Measurements from ENCODE around the gene SCFD1.
"Not testable (repeated sequence)": the region's sequence is repeated elsewhere in the genome, so short reads cannot be mapped to it uniquely, and the experiment has no call there.

SCFD1 gene

DNA sequence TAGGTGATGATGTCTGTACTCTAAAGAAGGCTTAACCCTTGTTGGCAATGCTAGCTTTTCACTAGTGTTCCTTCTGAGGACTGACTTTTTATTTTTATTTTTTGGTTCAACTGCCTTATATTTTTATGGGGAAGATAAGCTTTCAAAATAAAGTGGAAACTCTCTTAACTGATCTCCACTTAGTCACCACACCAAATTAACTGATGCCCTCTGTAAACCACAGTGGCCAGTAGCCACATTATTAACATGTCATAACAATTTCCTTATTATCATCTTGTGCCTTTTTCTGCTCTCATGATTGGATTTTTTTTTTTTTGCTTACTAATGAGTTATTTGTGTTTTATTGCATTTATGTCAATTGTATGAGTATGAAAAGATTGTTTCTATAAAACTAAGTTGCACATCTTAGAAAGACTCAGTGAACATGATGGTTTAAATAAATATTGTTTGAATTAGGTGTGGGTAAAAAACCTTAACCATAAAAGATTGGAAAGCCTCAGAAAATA lies 56.9 kb downstream of the SCFD1 start:
- no peak for DNase-seq (ENCODE audit: low spot score)

DNA sequence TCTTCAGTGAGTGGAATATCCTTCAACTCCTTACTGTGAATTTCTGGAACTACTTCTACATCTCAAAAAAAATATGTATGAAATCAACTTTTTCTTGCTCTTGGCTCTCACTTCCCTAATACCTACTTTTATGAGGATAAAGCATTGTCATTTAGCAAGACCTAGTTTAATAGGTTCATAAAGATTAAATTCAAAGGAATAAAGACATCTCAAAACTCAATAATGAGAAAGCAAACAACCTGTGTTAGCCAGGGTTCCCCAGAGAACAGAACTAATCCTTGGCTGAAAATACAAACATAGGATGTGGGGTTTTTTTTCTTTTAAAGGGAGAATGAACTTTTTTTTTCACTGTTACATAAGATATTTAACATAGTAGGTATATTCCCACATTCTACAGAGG lies 57.9 kb downstream of the SCFD1 start:
- DNase-seq (ENCODE audit: low spot score) = no peak

GRCh38 chr14:30680776-30681175 lies 58.7 kb downstream of the SCFD1 start:
- DNase-seq (ENCODE audit: low spot score) = not testable (repeated sequence)

GRCh38 chr14:30681752-30682355 lies 59.7 kb downstream of the SCFD1 start:
- peak; percentile 35 for DNase-seq (ENCODE audit: low spot score)

DNA sequence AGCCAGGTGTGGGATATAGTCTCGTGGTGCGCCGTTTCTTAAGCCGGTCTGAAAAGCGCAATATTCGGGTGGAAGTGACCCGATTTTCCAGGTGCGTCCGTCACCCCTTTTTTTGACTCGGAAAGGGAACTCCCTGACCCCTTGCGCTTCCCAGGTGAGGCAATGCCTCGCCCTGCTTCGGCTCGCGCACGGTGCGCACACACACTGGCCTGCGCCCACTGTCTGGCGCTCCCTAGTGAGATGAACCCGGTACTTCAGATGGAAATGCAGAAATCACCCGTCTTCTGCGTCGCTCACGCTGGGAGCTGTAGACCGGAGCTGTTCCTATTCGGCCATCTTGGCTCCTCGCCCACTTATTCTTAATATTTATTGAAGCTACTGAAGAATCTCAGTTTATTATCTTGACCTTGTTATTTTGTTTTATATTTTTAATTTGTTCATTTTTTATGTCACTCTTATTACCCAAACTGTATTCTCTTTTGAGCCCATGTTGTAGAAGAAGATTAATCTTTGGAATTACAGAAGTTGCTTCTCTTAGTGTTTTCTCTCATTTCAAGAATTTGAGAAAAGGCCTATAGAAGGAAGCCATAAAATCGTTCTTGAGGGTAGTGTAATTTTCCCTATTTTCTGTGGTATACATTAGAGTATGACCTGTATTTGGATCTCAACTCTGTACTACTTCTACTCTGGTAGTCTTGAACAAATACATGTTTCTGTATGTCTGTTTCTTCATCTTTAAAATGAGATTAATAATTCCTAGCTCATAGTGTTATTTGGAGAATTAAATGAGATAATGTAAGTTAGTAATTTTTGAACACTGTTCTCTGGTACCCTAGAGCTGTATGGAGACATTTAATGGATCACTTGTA lies 68.6 kb downstream of the SCFD1 start:
- DNase-seq (ENCODE audit: low spot score) = not testable (repeated sequence)

DNA sequence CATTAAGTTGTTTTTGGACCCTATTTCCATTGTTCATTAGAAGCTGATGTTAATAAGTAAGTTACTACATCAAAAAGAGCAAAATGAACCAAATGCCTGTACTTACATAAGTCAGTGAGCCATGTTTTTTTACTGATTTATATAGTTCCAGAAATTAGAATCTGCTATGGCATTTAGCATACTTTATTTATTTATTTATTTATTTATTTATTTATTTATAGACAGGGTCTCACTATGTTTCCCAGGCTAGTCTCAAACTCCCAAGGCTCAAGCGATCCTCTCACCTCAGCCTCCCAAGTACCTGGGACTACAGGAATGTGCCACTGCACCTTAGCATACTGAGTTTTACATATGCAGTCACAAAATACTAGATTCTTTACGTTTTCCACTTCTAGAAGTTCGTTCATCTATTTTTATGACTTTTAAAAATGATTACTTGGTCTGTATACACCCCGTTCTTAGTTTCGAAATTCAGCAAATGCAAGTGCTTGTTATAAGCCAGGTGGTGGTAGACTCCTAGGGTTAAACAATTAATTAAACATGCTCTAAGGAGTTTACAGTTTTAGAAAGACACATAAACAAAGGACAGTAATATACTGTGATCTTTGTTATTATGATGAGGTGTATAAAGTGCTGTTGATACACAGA lies 69.8 kb downstream of the SCFD1 start:
- DNase-seq (ENCODE audit: low spot score) = no peak

- no peak for DNase-seq (ENCODE audit: low spot score)
These were observed 70.5 kb downstream of the SCFD1 start for GRCh38 chr14:30692669-30693068.

GRCh38 chr14:30698463-30698862 lies 76.3 kb downstream of the SCFD1 start:
- no peak for DNase-seq (ENCODE audit: low spot score)

GRCh38 chr14:30706704-30707103 lies 84.6 kb downstream of the SCFD1 start:
- DNase-seq (ENCODE audit: low spot score) = no peak

GRCh38 chr14:30708157-30708556 lies 86.0 kb downstream of the SCFD1 start:
- peak; percentile 11 for DNase-seq (ENCODE audit: low spot score)

DNA sequence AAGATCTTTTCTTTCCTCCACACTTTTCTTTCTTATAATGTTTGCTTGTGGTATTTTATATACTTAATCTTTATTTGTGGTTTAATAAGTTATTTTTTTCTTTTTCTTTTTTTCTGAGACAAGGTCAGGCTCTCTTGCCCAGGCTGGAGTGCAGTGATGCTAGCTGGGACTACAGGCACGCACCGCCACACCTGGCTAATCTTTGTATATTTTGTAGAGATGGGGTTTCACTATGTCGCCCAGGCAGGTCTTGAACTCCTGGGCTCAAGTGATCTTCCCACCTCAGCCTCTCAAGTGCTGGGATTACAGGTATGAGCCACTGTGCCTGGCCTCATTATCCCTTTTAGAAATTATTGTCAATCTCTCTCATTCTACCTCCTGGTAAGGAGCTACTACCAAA lies 87.1 kb downstream of the SCFD1 start:
- DNase-seq (ENCODE audit: low spot score) = no peak

GRCh38 chr14:30710876-30711275 lies 88.8 kb downstream of the SCFD1 start:
- no peak for DNase-seq (ENCODE audit: low spot score)

GRCh38 chr14:30719137-30719536 lies 97.0 kb downstream of the SCFD1 start:
- no peak for DNase-seq (ENCODE audit: low spot score)

DNA sequence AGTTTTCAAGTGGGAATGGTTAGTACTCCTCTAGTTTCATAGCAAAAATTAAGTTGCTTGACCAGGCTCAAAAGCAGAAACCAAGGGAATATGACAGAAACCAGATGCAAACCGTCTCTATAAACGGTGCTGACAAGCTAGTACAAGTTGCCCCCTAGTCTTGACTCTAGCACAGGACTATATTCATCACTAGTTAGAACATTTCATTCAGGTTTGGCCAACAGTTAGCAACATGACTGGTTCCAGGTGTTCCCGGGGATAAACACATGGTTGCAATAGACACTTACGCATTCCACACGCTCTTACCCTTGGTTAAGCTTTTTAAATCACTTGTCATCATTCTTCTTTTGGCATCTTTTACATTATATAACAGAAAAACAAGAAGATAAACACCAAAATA lies 103.6 kb downstream of the SCFD1 start:
- DNase-seq (ENCODE audit: low spot score) = no peak

DNA sequence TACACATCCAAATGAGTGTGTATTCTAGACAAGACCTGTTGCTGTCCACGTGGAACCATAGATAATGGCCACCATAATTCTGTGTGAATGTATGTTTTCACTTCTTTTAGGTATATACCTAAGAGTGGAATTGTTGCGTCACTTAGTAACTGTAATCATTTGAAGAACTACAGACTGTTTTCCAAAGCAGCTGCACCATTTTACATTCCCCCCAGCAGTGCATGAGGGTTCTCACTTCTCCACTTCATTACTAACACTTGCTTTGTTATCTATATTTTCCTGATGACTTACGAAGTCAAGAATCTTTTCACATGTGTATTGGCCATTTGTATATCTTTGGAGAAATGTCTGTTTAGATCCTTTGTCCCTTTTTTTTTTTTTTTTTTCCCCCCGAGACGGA lies 106.4 kb downstream of the SCFD1 start:
- no peak for DNase-seq (ENCODE audit: low spot score)

GRCh38 chr14:30737916-30738315 lies 115.8 kb downstream of the SCFD1 start:
- no peak for DNase-seq (ENCODE audit: low spot score)

DNA sequence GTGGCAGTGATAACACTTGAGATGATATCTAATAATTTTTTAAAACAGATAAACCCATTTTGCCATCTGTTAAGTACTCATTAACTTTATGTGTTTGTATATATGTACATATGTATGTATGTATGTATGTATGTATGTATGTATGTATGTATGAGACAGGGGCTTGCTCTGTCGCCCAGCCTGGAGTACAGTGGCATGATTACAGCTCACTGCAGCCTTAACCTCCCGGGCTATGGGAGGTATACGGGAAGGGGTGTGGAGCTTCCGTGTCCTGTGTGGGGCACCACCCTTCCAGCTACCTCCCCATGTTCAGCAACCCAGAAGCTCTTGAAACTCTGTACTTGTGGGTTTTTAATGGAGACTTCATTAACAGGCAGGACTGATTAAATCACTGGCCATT lies 116.9 kb downstream of the SCFD1 start:
- DNase-seq (ENCODE audit: low spot score) = no peak

DNA sequence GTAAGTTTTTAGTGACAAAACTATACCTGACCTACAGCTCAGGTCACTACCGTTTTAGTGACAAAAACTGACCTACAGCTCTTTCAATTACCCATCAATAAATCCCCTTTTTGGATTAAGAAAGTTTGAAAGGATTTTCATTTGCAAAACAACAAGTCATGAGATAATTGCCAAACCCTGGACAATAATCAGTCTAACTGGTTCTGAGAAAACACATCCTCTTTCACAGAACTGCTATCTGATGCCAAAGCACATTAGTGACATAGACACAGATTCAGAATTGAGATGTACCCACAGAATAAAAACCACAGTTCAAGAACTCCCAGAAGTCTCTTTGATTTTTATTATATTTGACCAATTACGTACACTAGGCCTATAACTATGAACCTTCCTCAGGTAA lies 126.2 kb downstream of the SCFD1 start:
- DNase-seq (ENCODE audit: low spot score) = no peak

- no peak for DNase-seq (ENCODE audit: low spot score)
These were observed 129.7 kb downstream of the SCFD1 start for GRCh38 chr14:30751646-30752416.

GRCh38 chr14:30753452-30753851 lies 131.3 kb downstream of the SCFD1 start:
- DNase-seq (ENCODE audit: low spot score) = no peak

DNA sequence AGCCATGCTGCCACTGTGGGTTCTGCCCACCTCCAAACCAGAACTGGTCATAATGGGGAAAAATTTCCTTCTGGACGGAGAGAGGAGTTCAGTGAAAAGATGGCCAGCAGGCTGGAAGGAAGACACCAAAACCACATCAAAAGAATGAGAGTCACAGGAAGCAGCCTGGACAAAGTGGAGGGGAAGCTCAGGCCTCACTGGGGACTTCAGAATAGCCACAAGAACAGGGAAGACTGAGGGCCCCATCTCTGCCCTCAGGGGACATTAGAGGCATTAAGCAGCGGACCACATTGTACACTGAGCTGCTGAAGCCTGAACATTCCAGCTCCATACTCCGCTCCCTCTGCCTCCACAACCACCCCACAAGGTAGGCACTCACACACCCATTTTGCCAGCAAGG lies 132.7 kb downstream of the SCFD1 start:
- DNase-seq (ENCODE audit: low spot score) = no peak

GRCh38 chr14:30756594-30756993 lies 134.5 kb downstream of the SCFD1 start:
- no peak for DNase-seq (ENCODE audit: low spot score)
